ENCODE data around the gene DNAH9.

Gene DNAH9

GRCh38 chr17:11921296-11921695, 323.0 kb downstream of the DNAH9 start:
- Histone ChIP-seq H3K36me3 (no peaks in the 10 kb centered on the region), H3K27me3 (no peaks in the 10 kb centered on the region), H3K9me3 (no peaks in the 10 kb centered on the region), H3K4me3 (ENCODE audit: low read depth, low read length) (no peak overlapping the region), H3K4me1 (no peaks in the 10 kb centered on the region)
- no peak for TF ChIP-seq CTCF (IDR thresholded peaks at IDR 0.05; ENCODE audit: low read depth, low read length)
- no peak for DNase-seq

GRCh38 chr17:11922638-11923037, 324.4 kb downstream of the DNAH9 start:
- Histone ChIP-seq H3K36me3 (no peaks in the 10 kb centered on the region), H3K4me3 (ENCODE audit: low read depth, low read length) (no peak overlapping the region), H3K4me1 (no peaks in the 10 kb centered on the region), H3K27me3 (no peaks in the 10 kb centered on the region), H3K9me3 (no peaks in the 10 kb centered on the region)
- no peak for TF ChIP-seq CTCF (IDR thresholded peaks at IDR 0.05; ENCODE audit: low read depth, low read length)
- DNase-seq, result no peak

- H3K27me3 ChIP-seq, result no peaks in the 10 kb centered on the region
- no peaks in the 10 kb centered on the region for H3K9me3 ChIP-seq
- H3K36me3 ChIP-seq, result no peaks in the 10 kb centered on the region
- no peak overlapping the region for H3K4me3 ChIP-seq (ENCODE audit: low read depth, low read length)
- no peaks in the 10 kb centered on the region for H3K4me1 ChIP-seq
- TF ChIP-seq CTCF (IDR thresholded peaks at IDR 0.05; ENCODE audit: low read depth, low read length), result no peak
- no peak for DNase-seq
These were observed 325.8 kb downstream of the DNAH9 start for GRCh38 chr17:11924076-11924475.

- Histone ChIP-seq H3K4me1 (no peaks in the 10 kb centered on the region), H3K36me3 (no peaks in the 10 kb centered on the region), H3K9me3 (no peaks in the 10 kb centered on the region), H3K4me3 (ENCODE audit: low read depth, low read length) (no peak overlapping the region), H3K27me3 (no peaks in the 10 kb centered on the region)
- no peak for TF ChIP-seq CTCF (IDR thresholded peaks at IDR 0.05; ENCODE audit: low read depth, low read length)
- DNase-seq, result no peak
These were observed 327.2 kb downstream of the DNAH9 start for GRCh38 chr17:11925262-11926021.

- Histone ChIP-seq H3K27me3 (no peaks in the 10 kb centered on the region), H3K9me3 (no peaks in the 10 kb centered on the region), H3K4me1 (no peaks in the 10 kb centered on the region), H3K36me3 (no peaks in the 10 kb centered on the region), H3K4me3 (ENCODE audit: low read depth, low read length) (no peak overlapping the region)
- TF ChIP-seq CTCF (IDR thresholded peaks at IDR 0.05; ENCODE audit: low read depth, low read length), result no peak
- DNase-seq, result no peak
These were observed 330.2 kb downstream of the DNAH9 start for GRCh38 chr17:11928436-11928835.

- H3K27me3 ChIP-seq, result no peaks in the 10 kb centered on the region
- no peaks in the 10 kb centered on the region for H3K4me1 ChIP-seq
- no peak for DNase-seq
- no peak overlapping the region for H3K4me3 ChIP-seq (ENCODE audit: low read depth, low read length)
- H3K9me3 ChIP-seq, result no peaks in the 10 kb centered on the region
- no peak for TF ChIP-seq CTCF (IDR thresholded peaks at IDR 0.05; ENCODE audit: low read depth, low read length)
- H3K36me3 ChIP-seq, result no peaks in the 10 kb centered on the region
These were observed 334.1 kb downstream of the DNAH9 start for GRCh38 chr17:11932337-11932898.

Data from BE2C (cell line).